GM12878 (cell line): ENCODE results near the gene KIF9.

Experiments
- EP300 ChIP-seq, 2 experiments: fragments of 150-350 bp in 1 of 2; IDR thresholded peaks; 2 replicates each; pipeline ENCODE4 v1.6.1; 2011 to 2012; ENCODE audit warnings: low read depth in 2 of 2, low read length in 2 of 2, borderline replicate concordance in 1 of 2, improper control_type of control experiment in 1 of 2, inconsistent platforms in 1 of 2; ENCODE audit not compliant: control insufficient read depth in 1 of 2
- EZH2 ChIP-seq: IDR thresholded peaks from 2 replicates; pipeline ENCODE4 v1.6.1; 2012; ENCODE audit warnings: low read depth, mild to moderate bottlenecking, control low read depth, inconsistent platforms, low read length, borderline replicate concordance; ENCODE audit not compliant: control insufficient read depth
- POLR2A ChIP-seq: IDR thresholded peaks from 2 replicates; pipeline ENCODE4 v1.6.1; 2011; ENCODE audit warnings: low read depth, mild to moderate bottlenecking, low read length
- RFX5 ChIP-seq: IDR thresholded peaks from 2 replicates; pipeline ENCODE4 v1.6.1; 2011; ENCODE audit warnings: low read depth, low read length, improper control_type of control experiment

- no peak for TF ChIP-seq POLR2A
- TF ChIP-seq RFX5: no peak
- no peak for TF ChIP-seq EP300 (IDR thresholded peaks at IDR 0.05; ENCODE audit: borderline replicate concordance in 1 of 2, control insufficient read depth in 1 of 2, low read depth in 2 of 2, low read length in 2 of 2)
- no peak for TF ChIP-seq EZH2
Observed at GRCh38 chr3:47260605-47261004, 22.0 kb downstream of the KIF9 start.
